ENCODE data around the gene LRRC56.

LRRC56 gene

GRCh38 chr11:539971-540481, 2.7 kb downstream of the LRRC56 start:
- Histone ChIP-seq H3K36me3 (ENCODE audit: control insufficient read depth in 5 of 5, insufficient read depth in 5 of 5, low read length in 5 of 5) (no peaks in the 10 kb centered on the region), H3K9me3 (ENCODE audit: control insufficient read depth in 5 of 5, low read length in 5 of 5) (no peaks in the 10 kb centered on the region), H3K4me3 (ENCODE audit: low read depth in 1 of 5, low read length in 5 of 5) (no peak overlapping the region), H3K27ac (ENCODE audit: low read depth, low read length) (no peak overlapping the region), H3K27me3 (ENCODE audit: control insufficient read depth in 5 of 5, insufficient read depth in 4 of 5, low read length in 5 of 5) (peaks cover 0 to 12% (median 9%) of the 10 kb centered on the region in 5 donors), H3K9ac (ENCODE audit: low read length in 5 of 5) (no peak overlapping the region), H3K4me1 (ENCODE audit: control insufficient read depth in 5 of 5, insufficient read depth in 5 of 5, low read length in 5 of 5) (peaks cover 0 to 22% (median 20%) of the 10 kb centered on the region in 5 donors)

- Histone ChIP-seq H3K4me1 (ENCODE audit: control insufficient read depth in 5 of 5, insufficient read depth in 5 of 5, low read length in 5 of 5) (peaks cover 0 to 20% (median 19%) of the 10 kb centered on the region in 5 donors), H3K27ac (ENCODE audit: low read depth, low read length) (no peak overlapping the region), H3K27me3 (ENCODE audit: control insufficient read depth in 5 of 5, insufficient read depth in 4 of 5, low read length in 5 of 5) (peaks cover 0 to 17% (median 9%) of the 10 kb centered on the region in 5 donors), H3K9ac (ENCODE audit: low read length in 5 of 5) (no peak overlapping the region), H3K9me3 (ENCODE audit: control insufficient read depth in 5 of 5, low read length in 5 of 5) (no peaks in the 10 kb centered on the region), H3K36me3 (ENCODE audit: control insufficient read depth in 5 of 5, insufficient read depth in 5 of 5, low read length in 5 of 5) (no peaks in the 10 kb centered on the region), H3K4me3 (ENCODE audit: low read depth in 1 of 5, low read length in 5 of 5) (no peak overlapping the region)
Measured at GRCh38 chr11:540583-541432, 3.5 kb downstream of the LRRC56 start.

GRCh38 chr11:541433-541885, 4.1 kb downstream of the LRRC56 start:
- Histone ChIP-seq H3K4me3 (ENCODE audit: low read depth in 1 of 5, low read length in 5 of 5) (no peak overlapping the region), H3K27ac (ENCODE audit: low read depth, low read length) (no peak overlapping the region), H3K9me3 (ENCODE audit: control insufficient read depth in 5 of 5, low read length in 5 of 5) (no peaks in the 10 kb centered on the region), H3K27me3 (ENCODE audit: control insufficient read depth in 5 of 5, insufficient read depth in 4 of 5, low read length in 5 of 5) (peaks cover 0 to 17% (median 9%) of the 10 kb centered on the region in 5 donors), H3K4me1 (ENCODE audit: control insufficient read depth in 5 of 5, insufficient read depth in 5 of 5, low read length in 5 of 5) (peaks cover 0 to 14% (median 14%) of the 10 kb centered on the region in 5 donors), H3K9ac (ENCODE audit: low read length in 5 of 5) (no peak overlapping the region), H3K36me3 (ENCODE audit: control insufficient read depth in 5 of 5, insufficient read depth in 5 of 5, low read length in 5 of 5) (no peaks in the 10 kb centered on the region)

- Histone ChIP-seq H3K4me3 (ENCODE audit: low read depth in 1 of 5, low read length in 5 of 5) (no peak overlapping the region), H3K4me1 (ENCODE audit: control insufficient read depth in 5 of 5, insufficient read depth in 5 of 5, low read length in 5 of 5) (no peaks in the 10 kb centered on the region), H3K27ac (ENCODE audit: low read depth, low read length) (no peak overlapping the region), H3K36me3 (ENCODE audit: control insufficient read depth in 5 of 5, insufficient read depth in 5 of 5, low read length in 5 of 5) (no peaks in the 10 kb centered on the region), H3K9ac (ENCODE audit: low read length in 5 of 5) (no peak overlapping the region), H3K9me3 (ENCODE audit: control insufficient read depth in 5 of 5, low read length in 5 of 5) (no peaks in the 10 kb centered on the region), H3K27me3 (ENCODE audit: control insufficient read depth in 5 of 5, insufficient read depth in 4 of 5, low read length in 5 of 5) (peaks cover 0 to 15% (median 3%) of the 10 kb centered on the region in 5 donors)
Measured at GRCh38 chr11:544817-545166, 7.5 kb downstream of the LRRC56 start.

- Histone ChIP-seq H3K4me1 (ENCODE audit: control insufficient read depth in 5 of 5, insufficient read depth in 5 of 5, low read length in 5 of 5) (no peaks in the 10 kb centered on the region), H3K27ac (ENCODE audit: low read depth, low read length) (no peak overlapping the region), H3K27me3 (ENCODE audit: control insufficient read depth in 5 of 5, insufficient read depth in 4 of 5, low read length in 5 of 5) (peaks cover 0 to 11% (median 3%) of the 10 kb centered on the region in 5 donors), H3K9me3 (ENCODE audit: control insufficient read depth in 5 of 5, low read length in 5 of 5) (no peaks in the 10 kb centered on the region), H3K36me3 (ENCODE audit: control insufficient read depth in 5 of 5, insufficient read depth in 5 of 5, low read length in 5 of 5) (no peaks in the 10 kb centered on the region), H3K4me3 (ENCODE audit: low read depth in 1 of 5, low read length in 5 of 5) (no peak overlapping the region), H3K9ac (ENCODE audit: low read length in 5 of 5) (no peak overlapping the region)
Measured at GRCh38 chr11:545171-545570, 7.8 kb downstream of the LRRC56 start.

- no peak overlapping the region for H3K4me3 ChIP-seq (ENCODE audit: low read depth in 1 of 5, low read length in 5 of 5)
- H3K9me3 ChIP-seq (ENCODE audit: control insufficient read depth in 5 of 5, low read length in 5 of 5) = no peaks in the 10 kb centered on the region
- no peak overlapping the region for H3K27ac ChIP-seq (ENCODE audit: low read depth, low read length)
- H3K27me3 ChIP-seq (ENCODE audit: control insufficient read depth in 5 of 5, insufficient read depth in 4 of 5, low read length in 5 of 5) = peaks cover 18 to 28% (median 23%) of the 10 kb centered on the region in 5 donors
- no peak overlapping the region for H3K9ac ChIP-seq (ENCODE audit: low read length in 5 of 5)
- no peaks in the 10 kb centered on the region for H3K4me1 ChIP-seq (ENCODE audit: control insufficient read depth in 5 of 5, insufficient read depth in 5 of 5, low read length in 5 of 5)
- no peaks in the 10 kb centered on the region for H3K36me3 ChIP-seq (ENCODE audit: control insufficient read depth in 5 of 5, insufficient read depth in 5 of 5, low read length in 5 of 5)
Measured at GRCh38 chr11:548700-549603, 11.6 kb downstream of the LRRC56 start.

- Histone ChIP-seq H3K27ac (ENCODE audit: low read depth, low read length) (no peak overlapping the region), H3K4me3 (ENCODE audit: low read depth in 1 of 5, low read length in 5 of 5) (no peak overlapping the region), H3K4me1 (ENCODE audit: control insufficient read depth in 5 of 5, insufficient read depth in 5 of 5, low read length in 5 of 5) (peaks cover 0 to 6% (median 5%) of the 10 kb centered on the region in 5 donors), H3K27me3 (ENCODE audit: control insufficient read depth in 5 of 5, insufficient read depth in 4 of 5, low read length in 5 of 5) (peaks cover 25 to 36% (median 33%) of the 10 kb centered on the region in 5 donors), H3K36me3 (ENCODE audit: control insufficient read depth in 5 of 5, insufficient read depth in 5 of 5, low read length in 5 of 5) (no peaks in the 10 kb centered on the region), H3K9me3 (ENCODE audit: control insufficient read depth in 5 of 5, low read length in 5 of 5) (no peaks in the 10 kb centered on the region), H3K9ac (ENCODE audit: low read length in 5 of 5) (no peak overlapping the region)
Measured at GRCh38 chr11:550021-550745, 12.9 kb downstream of the LRRC56 start.

- H3K9me3 ChIP-seq (ENCODE audit: control insufficient read depth in 5 of 5, low read length in 5 of 5) = no peaks in the 10 kb centered on the region
- peaks cover 0 to 8% (median 5%) of the 10 kb centered on the region in 5 donors for H3K4me1 ChIP-seq (ENCODE audit: control insufficient read depth in 5 of 5, insufficient read depth in 5 of 5, low read length in 5 of 5)
- H3K9ac ChIP-seq (ENCODE audit: low read length in 5 of 5) = no peak overlapping the region
- H3K36me3 ChIP-seq (ENCODE audit: control insufficient read depth in 5 of 5, insufficient read depth in 5 of 5, low read length in 5 of 5) = no peaks in the 10 kb centered on the region
- H3K4me3 ChIP-seq (ENCODE audit: low read depth in 1 of 5, low read length in 5 of 5) = no peak overlapping the region
- no peak overlapping the region for H3K27ac ChIP-seq (ENCODE audit: low read depth, low read length)
- peaks cover 25 to 39% (median 35%) of the 10 kb centered on the region in 5 donors for H3K27me3 ChIP-seq (ENCODE audit: control insufficient read depth in 5 of 5, insufficient read depth in 4 of 5, low read length in 5 of 5)
Measured at GRCh38 chr11:550746-551085, 13.4 kb downstream of the LRRC56 start.

- no peaks in the 10 kb centered on the region for H3K9me3 ChIP-seq (ENCODE audit: control insufficient read depth in 5 of 5, low read length in 5 of 5)
- H3K36me3 ChIP-seq (ENCODE audit: control insufficient read depth in 5 of 5, insufficient read depth in 5 of 5, low read length in 5 of 5) = no peaks in the 10 kb centered on the region
- no peak overlapping the region for H3K27ac ChIP-seq (ENCODE audit: low read depth, low read length)
- H3K4me3 ChIP-seq (ENCODE audit: low read depth in 1 of 5, low read length in 5 of 5) = no peak overlapping the region
- peaks cover 0 to 8% (median 5%) of the 10 kb centered on the region in 5 donors for H3K4me1 ChIP-seq (ENCODE audit: control insufficient read depth in 5 of 5, insufficient read depth in 5 of 5, low read length in 5 of 5)
- H3K9ac ChIP-seq (ENCODE audit: low read length in 5 of 5) = no peak overlapping the region
- peaks cover 28 to 43% (median 35%) of the 10 kb centered on the region in 5 donors for H3K27me3 ChIP-seq (ENCODE audit: control insufficient read depth in 5 of 5, insufficient read depth in 4 of 5, low read length in 5 of 5)
Measured at GRCh38 chr11:551131-551530, 13.8 kb downstream of the LRRC56 start.

All from subcutaneous abdominal adipose tissue (tissue), 5 donors.